HCT116 (cell line): ENCODE measurements around the gene TUBA3D.
"Not testable (repeated sequence)": the region's sequence is repeated elsewhere in the genome, so short reads cannot be mapped to it uniquely, and the experiment has no call there.

Experiments used
- SIN3A ChIP-seq: IDR thresholded peaks from 2 replicates; pipeline ENCODE4 v1.6.1; 2012; ENCODE audit warnings: low read depth
- TF ChIP-seq, protein P1 (sequence below), 3 experiments: fragments of 200-600 bp in 1 of 3; sonication (generic) in 1 of 3; IDR thresholded peaks in 2 of 3; conservative IDR thresholded peaks in 1 of 3; 2 replicates each; pipeline ENCODE4 v1.5.1; 2012 to 2017; ENCODE audit warnings: low read depth in 2 of 3, low read length in 2 of 3, antibody characterized with exemption in 1 of 3, borderline replicate concordance in 1 of 3, control low read depth in 1 of 3, mild to moderate bottlenecking in 1 of 3, mixed read lengths in 1 of 3, mixed run types in 1 of 3, moderate library complexity in 1 of 3; ENCODE audit not compliant: insufficient read depth in 1 of 3

DNA sequence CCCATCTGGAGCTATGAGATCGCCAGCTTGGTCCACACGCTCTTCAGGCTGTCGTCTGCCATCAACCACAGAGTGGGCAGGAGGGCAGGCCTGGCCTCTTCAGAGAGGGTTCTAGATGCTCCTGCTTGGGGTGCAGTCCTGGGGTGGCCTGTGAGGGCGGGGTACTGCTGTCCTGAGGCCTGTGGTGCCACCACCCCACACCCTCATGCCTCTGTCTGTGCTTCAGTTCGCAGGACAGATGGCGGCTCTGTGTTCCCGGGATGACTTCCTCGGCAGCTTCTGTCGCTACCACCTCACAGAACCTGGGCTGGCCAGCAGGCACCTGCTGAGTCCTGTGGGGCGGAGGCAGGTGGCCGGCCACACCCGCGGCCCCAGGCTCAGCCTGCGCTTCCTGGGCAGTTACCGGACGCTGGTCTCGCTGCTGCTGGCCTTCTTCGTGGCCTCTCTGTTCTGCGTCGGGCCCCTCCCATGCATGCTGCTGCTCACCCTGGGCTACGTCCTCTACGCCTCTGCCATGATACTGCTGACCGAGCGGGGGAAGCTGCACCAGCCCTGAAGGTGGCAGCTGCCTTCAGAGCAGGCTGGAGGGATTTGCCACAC, 44.1 kb downstream of the TUBA3D start:
- not testable (repeated sequence) for TF ChIP-seq SIN3A
- TF ChIP-seq, protein P1, sequence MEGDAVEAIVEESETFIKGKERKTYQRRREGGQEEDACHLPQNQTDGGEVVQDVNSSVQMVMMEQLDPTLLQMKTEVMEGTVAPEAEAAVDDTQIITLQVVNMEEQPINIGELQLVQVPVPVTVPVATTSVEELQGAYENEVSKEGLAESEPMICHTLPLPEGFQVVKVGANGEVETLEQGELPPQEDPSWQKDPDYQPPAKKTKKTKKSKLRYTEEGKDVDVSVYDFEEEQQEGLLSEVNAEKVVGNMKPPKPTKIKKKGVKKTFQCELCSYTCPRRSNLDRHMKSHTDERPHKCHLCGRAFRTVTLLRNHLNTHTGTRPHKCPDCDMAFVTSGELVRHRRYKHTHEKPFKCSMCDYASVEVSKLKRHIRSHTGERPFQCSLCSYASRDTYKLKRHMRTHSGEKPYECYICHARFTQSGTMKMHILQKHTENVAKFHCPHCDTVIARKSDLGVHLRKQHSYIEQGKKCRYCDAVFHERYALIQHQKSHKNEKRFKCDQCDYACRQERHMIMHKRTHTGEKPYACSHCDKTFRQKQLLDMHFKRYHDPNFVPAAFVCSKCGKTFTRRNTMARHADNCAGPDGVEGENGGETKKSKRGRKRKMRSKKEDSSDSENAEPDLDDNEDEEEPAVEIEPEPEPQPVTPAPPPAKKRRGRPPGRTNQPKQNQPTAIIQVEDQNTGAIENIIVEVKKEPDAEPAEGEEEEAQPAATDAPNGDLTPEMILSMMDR (IDR thresholded peaks at IDR 0.05 in 2 of 3, conservative IDR thresholded peaks at IDR 0.05 in 1 of 3; ENCODE audit: borderline replicate concordance in 1 of 3, insufficient read depth in 1 of 3, low read depth in 2 of 3, low read length in 2 of 3) = not testable (repeated sequence)
